ENCODE results near the gene HSD17B12. TPM values are rescaled to one million over a fixed set of nuclear protein-coding genes. Genes with fewer than 3 reads are reported as not detected.
"Not testable (repeated sequence)": the region's sequence is repeated elsewhere in the genome, so short reads cannot be mapped to it uniquely, and the experiment has no call there.

HSD17B12 gene
- total RNA-seq, 1 donor = 122 TPM

DNA sequence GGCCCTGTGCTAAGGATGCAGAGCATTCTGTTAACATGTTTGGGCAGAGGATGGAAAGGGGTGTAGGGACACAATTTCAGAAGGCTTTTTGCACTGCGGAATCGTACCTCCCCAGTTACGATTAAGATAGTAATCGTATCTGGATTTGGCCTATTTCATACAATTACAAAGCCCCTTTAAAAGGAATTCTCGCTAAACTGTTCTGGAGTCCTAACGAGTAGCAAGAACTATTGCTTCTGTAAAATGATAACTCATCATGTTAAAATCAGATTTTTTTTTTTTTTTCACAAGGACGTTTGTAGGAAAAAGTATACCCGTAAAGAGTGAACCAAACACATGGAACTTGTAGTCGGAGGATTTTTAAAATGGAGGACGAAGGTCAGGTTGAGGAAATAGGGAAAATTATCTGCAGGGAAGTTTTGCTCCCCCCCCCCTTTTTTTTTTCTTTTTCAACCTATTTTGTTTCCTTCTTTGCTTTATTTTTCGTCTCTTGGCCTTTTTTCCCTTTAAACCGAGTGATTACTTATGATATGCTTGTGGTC, 934 bp downstream of the HSD17B12 start:
- Histone ChIP-seq H3K27me3 (ENCODE audit: insufficient read depth, low read length) (no peaks in the 10 kb centered on the region), H4K20me1 (ENCODE audit: insufficient read depth, low read length) (peaks cover 2% of the 10 kb centered on the region), H3K79me2 (ENCODE audit: insufficient read depth, low read length) (peaks cover 56% of the 10 kb centered on the region), H3K4me3 (ENCODE audit: insufficient read depth, low read length) (peak overlapping the region; percentile 98), H2AFZ (ENCODE audit: low read length) (peak overlapping the region; percentile 84), H3K9me3 (ENCODE audit: low read depth, low read length) (no peaks in the 10 kb centered on the region), H3K4me1 (ENCODE audit: insufficient read depth, low read length) (peaks cover 7% of the 10 kb centered on the region), H3K36me3 (ENCODE audit: insufficient read depth, low read length) (peaks cover 16% of the 10 kb centered on the region), H3K4me2 (ENCODE audit: insufficient read depth, low read length) (peak overlapping the region; percentile 95), H3K27ac (ENCODE audit: low read depth, low read length) (peak overlapping the region; percentile 95)
- TF ChIP-seq, protein P1, sequence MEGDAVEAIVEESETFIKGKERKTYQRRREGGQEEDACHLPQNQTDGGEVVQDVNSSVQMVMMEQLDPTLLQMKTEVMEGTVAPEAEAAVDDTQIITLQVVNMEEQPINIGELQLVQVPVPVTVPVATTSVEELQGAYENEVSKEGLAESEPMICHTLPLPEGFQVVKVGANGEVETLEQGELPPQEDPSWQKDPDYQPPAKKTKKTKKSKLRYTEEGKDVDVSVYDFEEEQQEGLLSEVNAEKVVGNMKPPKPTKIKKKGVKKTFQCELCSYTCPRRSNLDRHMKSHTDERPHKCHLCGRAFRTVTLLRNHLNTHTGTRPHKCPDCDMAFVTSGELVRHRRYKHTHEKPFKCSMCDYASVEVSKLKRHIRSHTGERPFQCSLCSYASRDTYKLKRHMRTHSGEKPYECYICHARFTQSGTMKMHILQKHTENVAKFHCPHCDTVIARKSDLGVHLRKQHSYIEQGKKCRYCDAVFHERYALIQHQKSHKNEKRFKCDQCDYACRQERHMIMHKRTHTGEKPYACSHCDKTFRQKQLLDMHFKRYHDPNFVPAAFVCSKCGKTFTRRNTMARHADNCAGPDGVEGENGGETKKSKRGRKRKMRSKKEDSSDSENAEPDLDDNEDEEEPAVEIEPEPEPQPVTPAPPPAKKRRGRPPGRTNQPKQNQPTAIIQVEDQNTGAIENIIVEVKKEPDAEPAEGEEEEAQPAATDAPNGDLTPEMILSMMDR (IDR thresholded peaks at IDR 0.05; ENCODE audit: extremely low read depth, low read depth, low read length) = no peak
- peak; percentile 38 for DNase-seq (ENCODE audit: insufficient read length, low spot score, missing footprints)

DNA sequence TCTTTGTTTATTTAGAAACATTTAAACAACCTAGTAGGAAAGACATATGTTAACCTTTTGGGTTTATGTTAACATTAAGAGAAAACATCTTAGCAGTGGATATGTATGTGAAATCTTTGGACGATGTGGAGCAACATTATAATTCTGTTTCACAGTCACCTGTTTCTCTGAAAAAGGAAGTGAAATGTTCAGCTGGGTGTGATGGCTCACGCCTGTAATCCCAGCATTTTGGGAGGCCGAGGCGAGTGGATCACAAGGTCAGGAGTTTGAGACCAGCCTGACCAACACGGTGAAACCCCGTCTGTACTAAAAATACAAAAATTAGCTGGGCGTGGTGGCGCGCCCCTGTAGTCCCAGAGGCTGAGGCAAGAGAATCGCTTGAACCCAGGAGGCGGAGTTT, 1.5 kb downstream of the HSD17B12 start:
- Histone ChIP-seq H3K4me1 (ENCODE audit: insufficient read depth, low read length) (peaks cover 12% of the 10 kb centered on the region), H3K36me3 (ENCODE audit: insufficient read depth, low read length) (peaks cover 16% of the 10 kb centered on the region), H3K27ac (ENCODE audit: low read depth, low read length) (peak overlapping the region; percentile 95), H3K4me3 (ENCODE audit: insufficient read depth, low read length) (peak overlapping the region; percentile 98), H3K79me2 (ENCODE audit: insufficient read depth, low read length) (peaks cover 60% of the 10 kb centered on the region), H3K4me2 (ENCODE audit: insufficient read depth, low read length) (peak overlapping the region; percentile 95)
- not testable (repeated sequence) for H3K9me3 ChIP-seq (ENCODE audit: low read depth, low read length); H4K20me1 ChIP-seq (ENCODE audit: insufficient read depth, low read length); DNase-seq (ENCODE audit: insufficient read length, low spot score, missing footprints); H2AFZ ChIP-seq (ENCODE audit: low read length); H3K27me3 ChIP-seq (ENCODE audit: insufficient read depth, low read length)

DNA sequence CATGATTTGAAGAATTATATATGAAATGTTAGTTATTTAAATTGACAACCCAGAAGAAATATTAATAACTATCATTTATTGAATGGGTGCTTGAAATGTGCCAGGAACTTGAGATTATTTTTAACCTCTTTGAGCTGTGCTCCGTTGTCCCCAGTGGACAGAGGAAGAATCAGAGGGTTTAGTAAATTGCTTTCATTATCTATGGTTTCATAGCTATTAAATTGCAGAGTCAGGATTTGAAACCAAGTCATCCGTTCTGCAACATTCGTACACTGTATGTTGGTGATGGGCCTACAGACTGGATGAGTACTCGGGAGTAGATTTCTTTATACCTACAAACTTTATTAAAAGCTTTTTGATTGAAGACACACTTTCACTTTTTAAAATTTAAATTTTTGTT, 4.9 kb downstream of the HSD17B12 start:
- H2AFZ ChIP-seq (ENCODE audit: low read length) = no peak overlapping the region
- H3K79me2 ChIP-seq (ENCODE audit: insufficient read depth, low read length) = peaks cover 91% of the 10 kb centered on the region
- peaks cover 14% of the 10 kb centered on the region for H3K4me1 ChIP-seq (ENCODE audit: insufficient read depth, low read length)
- no peak for DNase-seq (ENCODE audit: insufficient read length, low spot score, missing footprints)
- no peak overlapping the region for H3K4me2 ChIP-seq (ENCODE audit: insufficient read depth, low read length)
- TF ChIP-seq, protein P1 (IDR thresholded peaks at IDR 0.05; ENCODE audit: extremely low read depth, low read depth, low read length) = peak; percentile 28
- no peaks in the 10 kb centered on the region for H3K9me3 ChIP-seq (ENCODE audit: low read depth, low read length)
- no peak overlapping the region for H3K27ac ChIP-seq (ENCODE audit: low read depth, low read length)
- H4K20me1 ChIP-seq (ENCODE audit: insufficient read depth, low read length) = peaks cover 9% of the 10 kb centered on the region
- H3K27me3 ChIP-seq (ENCODE audit: insufficient read depth, low read length) = no peaks in the 10 kb centered on the region
- no peak overlapping the region for H3K4me3 ChIP-seq (ENCODE audit: insufficient read depth, low read length)
- H3K36me3 ChIP-seq (ENCODE audit: insufficient read depth, low read length) = peaks cover 16% of the 10 kb centered on the region

DNA sequence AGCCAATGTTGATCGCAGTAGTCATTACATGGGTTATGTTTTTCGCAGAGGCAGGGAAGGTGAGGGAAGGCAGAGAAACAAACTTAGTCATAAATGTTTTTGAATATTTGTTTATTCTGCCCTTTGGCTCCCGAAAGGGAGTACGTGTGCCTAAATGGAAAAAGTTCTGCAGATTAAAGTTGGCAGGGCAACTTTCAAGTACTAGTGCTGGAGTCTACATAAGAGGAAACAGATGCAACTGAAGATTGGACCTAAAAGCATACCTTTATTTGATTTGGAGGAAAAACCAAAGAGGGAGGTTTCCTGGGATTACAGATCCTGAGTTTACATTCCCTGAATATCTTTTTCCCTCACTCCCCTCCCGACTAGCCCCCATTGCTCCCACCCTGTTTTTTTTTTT, 5.7 kb downstream of the HSD17B12 start:
- Histone ChIP-seq H3K79me2 (ENCODE audit: insufficient read depth, low read length) (peaks cover 94% of the 10 kb centered on the region), H3K4me1 (ENCODE audit: insufficient read depth, low read length) (peaks cover 14% of the 10 kb centered on the region)

More for the DNA sequence above, 5.7 kb downstream of the HSD17B12 start:
- Histone ChIP-seq H3K4me3 (ENCODE audit: insufficient read depth, low read length) (no peak overlapping the region), H3K36me3 (ENCODE audit: insufficient read depth, low read length) (peaks cover 16% of the 10 kb centered on the region), H3K9me3 (ENCODE audit: low read depth, low read length) (no peaks in the 10 kb centered on the region), H2AFZ (ENCODE audit: low read length) (no peak overlapping the region), H3K4me2 (ENCODE audit: insufficient read depth, low read length) (no peak overlapping the region), H4K20me1 (ENCODE audit: insufficient read depth, low read length) (peaks cover 9% of the 10 kb centered on the region), H3K27ac (ENCODE audit: low read depth, low read length) (no peak overlapping the region), H3K27me3 (ENCODE audit: insufficient read depth, low read length) (no peaks in the 10 kb centered on the region)
- peak; percentile 59 for DNase-seq (ENCODE audit: insufficient read length, low spot score, missing footprints)
- TF ChIP-seq, protein P1 (IDR thresholded peaks at IDR 0.05; ENCODE audit: extremely low read depth, low read depth, low read length) = no peak

Data from osteoblast (primary cell).